Keratinocyte (primary cell): ENCODE results near the gene NME9. TPM values are rescaled to one million over a fixed set of nuclear protein-coding genes. Genes with fewer than 3 reads are reported as not detected.

ENCODE experiments used
- DNase-seq: peaks from one replicate; pipeline ENCODE4 v3.0.0-alpha.2; 2011; ENCODE audit warnings: low read depth, missing footprints, low spot score
- FAIRE-seq: peaks from 2 replicates; lab custom pipeline; 2011; peaks lifted over from hg19 to GRCh38; lab: Jason Lieb, UNC
- H2AFZ ChIP-seq: 2 replicates; pipeline ENCODE4 v1.6.0; 2012; ENCODE audit warnings: low read length, control low read depth, inconsistent platforms; ENCODE audit not compliant: control insufficient read depth
- H3K27ac ChIP-seq: 2 replicates; pipeline ENCODE4 v1.5.1; 2011; ENCODE audit warnings: low read length; ENCODE audit not compliant: control insufficient read depth, insufficient read depth
- H3K27me3 ChIP-seq: 3 replicates; pipeline ENCODE4 v1.6.0; 2011; ENCODE audit warnings: low read length; ENCODE audit not compliant: control insufficient read depth, insufficient read depth; ENCODE audit errors: extremely low read depth
- H3K36me3 ChIP-seq, 2 experiments: 2 replicates in 1 of 2; 3 replicates in 1 of 2; pipeline ENCODE4 v1.5.1; 2011; ENCODE audit warnings: low read length in 2 of 2, mild to moderate bottlenecking in 1 of 2; ENCODE audit not compliant: control insufficient read depth in 2 of 2, insufficient read depth in 2 of 2; ENCODE audit errors: extremely low read depth in 1 of 2
- H3K4me1 ChIP-seq: 3 replicates; pipeline ENCODE4 v1.5.1; 2011; ENCODE audit warnings: low read length; ENCODE audit not compliant: control insufficient read depth, insufficient read depth; ENCODE audit errors: extremely low read depth
- H3K4me2 ChIP-seq: 3 replicates; pipeline ENCODE4 v1.6.0; 2011; ENCODE audit warnings: low read depth, low read length; ENCODE audit not compliant: control insufficient read depth, insufficient read depth; ENCODE audit errors: extremely low read depth
- H3K4me3 ChIP-seq, 3 experiments: fragments of 200-600 bp in 1 of 3; sonication (generic) in 1 of 3; 2 replicates in 2 of 3; 3 replicates in 1 of 3; pipeline ENCODE4 v1.5.1; 2011 to 2016; ENCODE audit warnings: low read length in 3 of 3, mild to moderate bottlenecking in 3 of 3, control low read depth in 2 of 3, inconsistent platforms in 1 of 3, low read depth in 1 of 3, mixed read lengths in 1 of 3, mixed run types in 1 of 3, moderate library complexity in 1 of 3; ENCODE audit not compliant: control insufficient read depth in 2 of 3, insufficient read depth in 2 of 3; ENCODE audit errors: extremely low read depth in 1 of 3
- H3K79me2 ChIP-seq: 2 replicates; pipeline ENCODE4 v1.6.0; 2012; ENCODE audit warnings: low read length; ENCODE audit not compliant: control insufficient read depth, insufficient read depth
- H3K9ac ChIP-seq: 3 replicates; pipeline ENCODE4 v1.6.0; 2011; ENCODE audit warnings: low read length; ENCODE audit not compliant: control insufficient read depth, insufficient read depth; ENCODE audit errors: extremely low read depth
- H3K9me1 ChIP-seq: 3 replicates; pipeline ENCODE4 v1.6.0; 2011; ENCODE audit warnings: low read length; ENCODE audit not compliant: control insufficient read depth, insufficient read depth; ENCODE audit errors: extremely low read depth
- H3K9me3 ChIP-seq: 2 replicates; pipeline ENCODE4 v1.5.1; 2012; ENCODE audit warnings: low read depth, low read length; ENCODE audit not compliant: control insufficient read depth
- H4K20me1 ChIP-seq: 3 replicates; pipeline ENCODE4 v1.6.0; 2011; ENCODE audit warnings: low read length; ENCODE audit not compliant: control insufficient read depth, insufficient read depth; ENCODE audit errors: extremely low read depth
- CTCF ChIP-seq, 3 experiments: IDR thresholded peaks in 1 of 3; conservative IDR thresholded peaks in 1 of 3; optimal IDR thresholded peaks in 1 of 3; 2 replicates in 2 of 3; 3 replicates in 1 of 3; pipeline versions ENCODE3 to v1.5.1; 2011; ENCODE audit warnings: low read length in 3 of 3, mild to moderate bottlenecking in 3 of 3, moderate library complexity in 2 of 3, control low read depth in 1 of 3, inconsistent platforms in 1 of 3; ENCODE audit not compliant: insufficient read depth in 2 of 3; ENCODE audit errors: extremely low read depth in 1 of 3
- EZH2 ChIP-seq: IDR thresholded peaks from one replicate; pipeline ENCODE4 v1.6.1; 2012; ENCODE audit warnings: inconsistent platforms, mild to moderate bottlenecking, low read length, moderate library complexity
- dilution Hi-C: fragments of 300-500 bp; cut with MboI; formaldehyde crosslinking; loops from one replicate; pipeline ENCODE4 v1.7.0; 2020; ENCODE audit warnings: low sequenced_read_pairs; ENCODE audit not compliant: extremely low pct_ligation_motif_present
- polyA plus RNA-seq, 5 experiments: library from polyadenylated mRNA; depleted of rRNA in 3 of 5; stranded (reverse) in 3 of 5; stranded (forward) in 1 of 5; unstranded in 1 of 5; fragments of >200 nt; gene quantifications; 1 replicate in 1 of 5; 2 replicates in 3 of 5; 3 replicates in 1 of 5; pipeline versions ENCODE4 v1.2.1 to v1.2.3, GENCODE V29; 2011 to 2012; ENCODE audit warnings: missing spikeins in 2 of 5, low read depth in 1 of 5, low replicate concordance in 1 of 5

NME9 gene
- polyA plus RNA-seq, 1 donor (not counting 4 experiments of a cell fraction or from before 2014, with no cell fraction given) = 0.05 TPM

GRCh38 chr3:138254216-138254615, 75.4 kb downstream of the NME9 start:
- Histone ChIP-seq H4K20me1 (no peaks in the 10 kb centered on the region), H3K9me1 (no peaks in the 10 kb centered on the region), H3K4me2 (no peak overlapping the region), H3K4me1 (peaks cover 18% of the 10 kb centered on the region), H2AFZ (no peak overlapping the region), H3K36me3 (no peaks in the 10 kb centered on the region), H3K79me2 (no peaks in the 10 kb centered on the region), H3K9ac (no peak overlapping the region), H3K27ac (peak overlapping the region; percentile 57), H3K9me3 (no peaks in the 10 kb centered on the region), H3K4me3 (no peak overlapping the region), H3K27me3 (no peaks in the 10 kb centered on the region)
- dilution Hi-C loops = no loop called here
- TF ChIP-seq EZH2 = no peak
- no peak for TF ChIP-seq CTCF (optimal IDR thresholded peaks at IDR 0.05 in 1 of 3, IDR thresholded peaks at IDR 0.05 in 1 of 3, conservative IDR thresholded peaks at IDR 0.05 in 1 of 3; ENCODE audit: extremely low read depth in 1 of 3, insufficient read depth in 2 of 3, low read length in 3 of 3)
- FAIRE-seq (no peak), DNase-seq (peak; percentile 59)

GRCh38 chr3:138253609-138254008, 76.0 kb downstream of the NME9 start:
- TF ChIP-seq CTCF (optimal IDR thresholded peaks at IDR 0.05 in 1 of 3, IDR thresholded peaks at IDR 0.05 in 1 of 3, conservative IDR thresholded peaks at IDR 0.05 in 1 of 3; ENCODE audit: extremely low read depth in 1 of 3, insufficient read depth in 2 of 3, low read length in 3 of 3) = no peak
- no peak for TF ChIP-seq EZH2
- peaks cover 18% of the 10 kb centered on the region for H3K4me1 ChIP-seq
- dilution Hi-C loops = no loop called here
- no peaks in the 10 kb centered on the region for H3K79me2 ChIP-seq
- FAIRE-seq (peak; percentile 44), DNase-seq (peak; percentile 1)
- peak overlapping the region; percentile 57 for H3K27ac ChIP-seq
- H2AFZ ChIP-seq = no peak overlapping the region
- H3K4me3 ChIP-seq = no peak overlapping the region
- H4K20me1 ChIP-seq = no peaks in the 10 kb centered on the region
- no peaks in the 10 kb centered on the region for H3K36me3 ChIP-seq
- no peaks in the 10 kb centered on the region for H3K9me1 ChIP-seq
- H3K4me2 ChIP-seq = no peak overlapping the region
- no peaks in the 10 kb centered on the region for H3K27me3 ChIP-seq
- no peaks in the 10 kb centered on the region for H3K9me3 ChIP-seq
- no peak overlapping the region for H3K9ac ChIP-seq

Other genes starting within 250 kb of the NME9 start
- 1.3 to 1.9 TPM (median 1.7 TPM) in 3 replicates for gene DZIP1L, start 214.2 kb downstream of the NME9 start, polyA plus RNA-seq
- not detected in 3 replicates for gene A4GNT, start 197.5 kb downstream of the NME9 start, polyA plus RNA-seq
- 9.9 to 16.2 TPM (median 14.0 TPM) in 3 replicates for gene DBR1, start 154.9 kb downstream of the NME9 start, polyA plus RNA-seq
- gene ARMC8, start 142.6 kb downstream of the NME9 start, polyA plus RNA-seq = 50.8 to 66.1 TPM (median 51.3 TPM) in 3 replicates
- 7.7 to 15.6 TPM (median 9.8 TPM) in 3 replicates for gene MRAS, start 18.7 kb upstream of the NME9 start, polyA plus RNA-seq
- 0.49 to 0.63 TPM (median 0.62 TPM) in 3 replicates for gene ESYT3, start 104.8 kb upstream of the NME9 start, polyA plus RNA-seq